OCI-LY1 (cell line): ENCODE data around the gene PDE1C.

Source experiments
- CTCF ChIP-seq: fragments of 200-600 bp; sonication (generic), shearing (Covaris generic); IDR thresholded peaks from 2 replicates; pipeline ENCODE4 v1.5.1; 2017; ENCODE audit warnings: mild to moderate bottlenecking, antibody characterized with exemption, low read length, moderate library complexity, mixed read lengths
- EZH2 ChIP-seq: fragments of 200-600 bp; sonication (generic), shearing (Covaris generic); IDR thresholded peaks from 2 replicates; pipeline ENCODE4 v1.8.0; 2017; ENCODE audit warnings: borderline replicate concordance, mixed run types, mild to moderate bottlenecking, antibody characterized with exemption, low read length, moderate library complexity, mixed read lengths

GRCh38 chr7:31955021-31955420, 115.2 kb downstream of the PDE1C start:
- TF ChIP-seq CTCF (no peak), EZH2 (no peak)
